ENCODE measurements around the gene REELD1. TPM values are rescaled to one million over a fixed set of nuclear protein-coding genes. Genes with fewer than 3 reads are reported as not detected.

Gene REELD1
- total RNA-seq, 1 donor from 2014 or later, result 0.74 TPM

- H3K4me3 ChIP-seq, result no peak overlapping the region
- no peaks in the 10 kb centered on the region for H3K27me3 ChIP-seq
- TF ChIP-seq POLR2AphosphoS5 (IDR thresholded peaks at IDR 0.05; ENCODE audit: insufficient read depth in 1 of 2, low read depth in 1 of 2) (no peak), CTCF (IDR thresholded peaks at IDR 0.05) (no peak)
- intact Hi-C loops (cut with DNase I), result no loop called here
- H3K36me3 ChIP-seq, result no peaks in the 10 kb centered on the region
- H3K27ac ChIP-seq, result no peak overlapping the region
- no peaks in the 10 kb centered on the region for H3K9me3 ChIP-seq
- peaks cover 8% of the 10 kb centered on the region for H3K4me1 ChIP-seq
- DNase-seq (ENCODE audit: extremely low spot score in 2 of 2), result no peak
These were observed 61.0 kb downstream of the REELD1 start for GRCh38 chr4:146275370-146275769.

- H3K27ac ChIP-seq, result no peak overlapping the region
- H3K27me3 ChIP-seq, result no peaks in the 10 kb centered on the region
- no peak for TF ChIP-seq CTCF (IDR thresholded peaks at IDR 0.05)
- no peak for TF ChIP-seq POLR2A (IDR thresholded peaks at IDR 0.05)
- TF ChIP-seq POLR2AphosphoS5 (IDR thresholded peaks at IDR 0.05; ENCODE audit: insufficient read depth in 1 of 2, low read depth in 1 of 2), result no peak
- intact Hi-C loops (cut with DNase I), result no loop called here
- peaks cover 8% of the 10 kb centered on the region for H3K4me1 ChIP-seq
- no peaks in the 10 kb centered on the region for H3K9me3 ChIP-seq
- no peak overlapping the region for H3K4me3 ChIP-seq
- H3K36me3 ChIP-seq, result no peaks in the 10 kb centered on the region
- DNase-seq (ENCODE audit: extremely low spot score in 2 of 2), result no peak
These were observed 64.6 kb downstream of the REELD1 start for GRCh38 chr4:146278986-146279385.

Other genes starting within 250 kb of the REELD1 start
- 13.3 TPM for gene LSM6, start 38.8 kb upstream of the REELD1 start, total RNA-seq

Measured in vagina (tissue), 2 donors.